ENCODE results near the gene FSTL3.
A peak's percentile ranks its signal among the peaks of the same experiment; 100 is the strongest.

Gene FSTL3

DNA sequence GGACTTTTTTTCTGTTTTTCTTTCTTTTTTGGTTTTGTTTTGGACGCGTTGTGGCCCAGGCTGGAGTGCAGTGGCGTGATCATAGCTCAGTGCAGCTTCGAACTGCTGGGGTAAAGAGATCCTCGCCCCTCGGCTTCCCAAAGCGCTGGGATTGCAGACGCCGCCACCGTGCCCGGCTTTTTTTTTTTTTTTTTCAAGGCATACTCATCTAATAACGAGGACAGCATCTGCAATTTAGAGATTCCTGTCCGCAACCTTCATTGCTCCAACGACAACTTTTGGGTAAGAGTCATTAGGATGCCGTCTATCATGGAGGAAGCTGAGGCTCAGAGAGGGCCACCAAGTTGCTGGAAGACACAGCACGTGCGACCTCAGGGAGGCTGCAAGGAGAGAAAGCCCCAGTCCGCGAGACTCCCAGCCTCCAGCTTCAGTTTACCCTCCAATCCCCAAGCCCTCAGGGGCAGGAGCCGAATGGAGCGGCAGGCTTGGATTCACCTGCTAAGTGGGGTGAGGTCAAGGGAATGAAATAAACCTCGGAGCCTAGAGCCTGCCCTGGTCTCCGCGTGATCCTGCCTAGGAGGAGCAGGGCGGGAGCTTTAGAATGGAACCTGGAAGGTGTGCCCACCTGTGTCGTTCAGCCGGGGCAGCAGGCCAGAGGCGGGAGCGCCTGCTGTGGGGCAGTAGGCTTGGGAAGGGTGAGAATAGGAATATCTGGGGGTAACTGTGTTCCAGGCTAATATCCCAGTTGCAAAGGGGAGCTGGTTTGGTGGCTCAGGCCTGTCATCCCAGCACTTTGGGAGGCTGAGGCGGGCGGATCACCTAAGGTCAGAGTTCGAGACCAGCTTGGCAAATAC lies 42.2 kb upstream of the FSTL3 start:
- TF ChIP-seq TAF1 (IDR thresholded peaks at IDR 0.05; ENCODE audit: borderline replicate concordance, insufficient read depth, low read length) (0 out of 2 replicates have a peak, but pooled peaks have one; percentile 2), FOXP2 (optimal IDR thresholded peaks at IDR 0.05; ENCODE audit: borderline replicate concordance, extremely low read depth, extremely low read length, insufficient read depth) (no peak)

GRCh38 chr19:634975-635652 lies 41.1 kb upstream of the FSTL3 start:
- TF ChIP-seq TAF1 (IDR thresholded peaks at IDR 0.05; ENCODE audit: borderline replicate concordance, insufficient read depth, low read length) (no peak), FOXP2 (optimal IDR thresholded peaks at IDR 0.05; ENCODE audit: borderline replicate concordance, extremely low read depth, extremely low read length, insufficient read depth) (no peak), REST (IDR thresholded peaks at IDR 0.05; ENCODE audit: insufficient read depth in 1 of 2, low read depth in 2 of 2, low read length in 2 of 2) (no peak), SIN3A (IDR thresholded peaks at IDR 0.05; ENCODE audit: borderline replicate concordance, insufficient read depth, low read length) (no peak), POLR2AphosphoS5 (IDR thresholded peaks at IDR 0.05; ENCODE audit: low read depth, low read length) (no peak)

DNA sequence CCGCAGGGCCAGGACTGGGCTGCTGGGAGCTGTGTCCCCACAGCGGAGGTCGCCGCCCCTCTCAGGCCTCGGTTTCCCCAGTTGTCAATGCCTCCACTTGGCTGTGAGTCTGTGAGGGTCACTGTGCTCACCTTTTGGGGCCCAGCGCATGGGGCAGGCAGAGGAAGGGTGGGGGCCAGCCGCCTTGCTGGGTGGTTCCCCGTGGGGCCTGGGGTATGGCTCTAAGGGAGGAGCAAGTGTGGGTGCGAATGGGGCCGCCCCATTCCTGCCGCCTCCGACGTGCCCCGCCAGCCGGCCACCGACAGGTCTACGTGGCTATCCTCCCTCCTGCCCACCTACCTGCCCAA lies 37.3 kb upstream of the FSTL3 start:
- TF ChIP-seq TAF1 (IDR thresholded peaks at IDR 0.05; ENCODE audit: borderline replicate concordance, insufficient read depth, low read length) (no peak), POLR2AphosphoS5 (IDR thresholded peaks at IDR 0.05; ENCODE audit: low read depth, low read length) (no peak), SIN3A (IDR thresholded peaks at IDR 0.05; ENCODE audit: borderline replicate concordance, insufficient read depth, low read length) (no peak), FOXP2 (optimal IDR thresholded peaks at IDR 0.05; ENCODE audit: borderline replicate concordance, extremely low read depth, extremely low read length, insufficient read depth) (no peak), REST (IDR thresholded peaks at IDR 0.05; ENCODE audit: insufficient read depth in 1 of 2, low read depth in 2 of 2, low read length in 2 of 2) (no peak)

GRCh38 chr19:639253-640160 lies 36.7 kb upstream of the FSTL3 start, which contains the start of gene FGF22:
Gene FGF22, plus strand, starts transcription at chr19:639879. Its CDS starts 47 bp downstream, at chr19:639926.
- no peak for TF ChIP-seq SIN3A (IDR thresholded peaks at IDR 0.05; ENCODE audit: borderline replicate concordance, insufficient read depth, low read length)
- TF ChIP-seq POLR2AphosphoS5 (IDR thresholded peaks at IDR 0.05; ENCODE audit: low read depth, low read length), result no peak
- no peak for TF ChIP-seq FOXP2 (optimal IDR thresholded peaks at IDR 0.05; ENCODE audit: borderline replicate concordance, extremely low read depth, extremely low read length, insufficient read depth)
- no peak for TF ChIP-seq REST (IDR thresholded peaks at IDR 0.05; ENCODE audit: insufficient read depth in 1 of 2, low read depth in 2 of 2, low read length in 2 of 2)
- TF ChIP-seq TAF1 (IDR thresholded peaks at IDR 0.05; ENCODE audit: borderline replicate concordance, insufficient read depth, low read length), result no peak

DNA sequence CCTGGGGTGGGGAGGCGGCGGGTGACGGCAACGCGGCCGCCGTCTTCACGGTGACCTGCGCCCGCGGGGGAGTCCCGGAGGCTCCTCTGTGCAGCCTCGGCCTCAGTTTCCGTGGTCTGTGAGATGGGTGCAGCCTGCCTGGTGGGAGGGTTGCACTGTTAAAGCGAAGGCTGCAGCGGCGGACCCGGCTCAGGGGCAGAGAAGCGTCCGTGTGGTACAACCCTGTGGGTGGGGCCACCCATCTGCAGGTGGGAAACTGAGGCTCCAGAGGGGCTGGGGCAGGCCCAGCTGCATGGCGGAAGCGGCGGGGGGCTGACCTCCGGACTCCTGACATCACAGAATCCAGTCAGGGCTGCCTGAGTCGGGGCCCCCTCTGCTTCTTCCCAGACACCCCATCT lies 36.0 kb upstream of the FSTL3 start:
- TF ChIP-seq SIN3A (IDR thresholded peaks at IDR 0.05; ENCODE audit: borderline replicate concordance, insufficient read depth, low read length) (no peak), FOXP2 (optimal IDR thresholded peaks at IDR 0.05; ENCODE audit: borderline replicate concordance, extremely low read depth, extremely low read length, insufficient read depth) (no peak), POLR2AphosphoS5 (IDR thresholded peaks at IDR 0.05; ENCODE audit: low read depth, low read length) (no peak), TAF1 (IDR thresholded peaks at IDR 0.05; ENCODE audit: borderline replicate concordance, insufficient read depth, low read length) (no peak), REST (IDR thresholded peaks at IDR 0.05; ENCODE audit: insufficient read depth in 1 of 2, low read depth in 2 of 2, low read length in 2 of 2) (no peak)

All from PFSK-1 (cell line).